GM18526 (cell line): ENCODE results near the gene SLC5A2.

Source experiments
- POLR2A ChIP-seq: IDR thresholded peaks from 3 replicates; pipeline ENCODE4 v1.6.1; 2011; ENCODE audit not compliant: insufficient read length; ENCODE audit errors: extremely low read depth

SLC5A2 gene

GRCh38 chr16:31471241-31471874, 11.6 kb upstream of the SLC5A2 start:
- no peak for TF ChIP-seq POLR2A

GRCh38 chr16:31471875-31472708, 10.8 kb upstream of the SLC5A2 start, which contains the start of gene TGFB1I1:
TGFB1I1 (plus strand) TSS chr16:31472152; CDS start chr16:31472189, 37 bp downstream.
- no peak for TF ChIP-seq POLR2A

GRCh38 chr16:31472709-31473203, 10.2 kb upstream of the SLC5A2 start:
- TF ChIP-seq POLR2A: no peak

- no peak for TF ChIP-seq POLR2A
These were observed 9.5 kb upstream of the SLC5A2 start for GRCh38 chr16:31473264-31473984.

- TF ChIP-seq POLR2A: no peak
These were observed 8.7 kb upstream of the SLC5A2 start for GRCh38 chr16:31474173-31474714.

GRCh38 chr16:31474773-31475738, 7.9 kb upstream of the SLC5A2 start:
- TF ChIP-seq POLR2A: no peak

GRCh38 chr16:31475946-31476302, 7.0 kb upstream of the SLC5A2 start:
- TF ChIP-seq POLR2A: no peak

- peak; percentile 55 for TF ChIP-seq POLR2A
These were observed 6.4 kb upstream of the SLC5A2 start for GRCh38 chr16:31476303-31477219.

GRCh38 chr16:31477220-31478216, 5.4 kb upstream of the SLC5A2 start:
- no peak for TF ChIP-seq POLR2A

GRCh38 chr16:31478956-31479355, 4.0 kb upstream of the SLC5A2 start:
- no peak for TF ChIP-seq POLR2A

GRCh38 chr16:31479751-31480150, 3.2 kb upstream of the SLC5A2 start:
- no peak for TF ChIP-seq POLR2A

GRCh38 chr16:31480851-31481536, 1.9 kb upstream of the SLC5A2 start:
- TF ChIP-seq POLR2A: no peak
